IPS DF 6.9 (cell line): Measurements from ENCODE around the gene CEMIP2.
"Not testable (repeated sequence)": the region's sequence is repeated elsewhere in the genome, so short reads cannot be mapped to it uniquely, and the experiment has no call there.

Experiments
- DNase-seq: peaks from one replicate; pipeline ENCODE4 v3.0.0-alpha.2; 2013; ENCODE audit warnings: low read depth, low spot score
- H3K27ac ChIP-seq: one replicate; pipeline ENCODE4 v1.5.1; 2013; ENCODE audit warnings: low read length, control low read depth
- H3K27me3 ChIP-seq: 2 replicates; pipeline ENCODE4 v1.6.1; 2013; ENCODE audit warnings: mild to moderate bottlenecking, low read length; ENCODE audit not compliant: control insufficient read depth, insufficient read depth
- H3K36me3 ChIP-seq: 2 replicates; pipeline ENCODE4 v1.6.1; 2013; ENCODE audit warnings: low read length; ENCODE audit not compliant: control insufficient read depth, insufficient read depth
- H3K4me1 ChIP-seq: 2 replicates; pipeline ENCODE4 v1.6.1; 2013; ENCODE audit warnings: low read length; ENCODE audit not compliant: control insufficient read depth, insufficient read depth
- H3K4me3 ChIP-seq: 2 replicates; pipeline ENCODE4 v1.5.1; 2013; ENCODE audit warnings: mild to moderate bottlenecking, low read length
- H3K9me3 ChIP-seq: 2 replicates; pipeline ENCODE4 v1.6.1; 2013; ENCODE audit warnings: low read length, inconsistent platforms; ENCODE audit not compliant: control insufficient read depth, insufficient read depth
- WGBS: extraction: QIAGEN DNeasy Blood & Tissue Kit; methylation state at CpG from one replicate; pipeline ENCODE4 v1.1.7; 2013; ENCODE audit warnings: mixed read lengths, missing lambda C conversion rate; ENCODE audit not compliant: insufficient read length, insufficient coverage; 5-methylcytosine and 5-hydroxymethylcytosine counted together

CEMIP2 gene

DNA sequence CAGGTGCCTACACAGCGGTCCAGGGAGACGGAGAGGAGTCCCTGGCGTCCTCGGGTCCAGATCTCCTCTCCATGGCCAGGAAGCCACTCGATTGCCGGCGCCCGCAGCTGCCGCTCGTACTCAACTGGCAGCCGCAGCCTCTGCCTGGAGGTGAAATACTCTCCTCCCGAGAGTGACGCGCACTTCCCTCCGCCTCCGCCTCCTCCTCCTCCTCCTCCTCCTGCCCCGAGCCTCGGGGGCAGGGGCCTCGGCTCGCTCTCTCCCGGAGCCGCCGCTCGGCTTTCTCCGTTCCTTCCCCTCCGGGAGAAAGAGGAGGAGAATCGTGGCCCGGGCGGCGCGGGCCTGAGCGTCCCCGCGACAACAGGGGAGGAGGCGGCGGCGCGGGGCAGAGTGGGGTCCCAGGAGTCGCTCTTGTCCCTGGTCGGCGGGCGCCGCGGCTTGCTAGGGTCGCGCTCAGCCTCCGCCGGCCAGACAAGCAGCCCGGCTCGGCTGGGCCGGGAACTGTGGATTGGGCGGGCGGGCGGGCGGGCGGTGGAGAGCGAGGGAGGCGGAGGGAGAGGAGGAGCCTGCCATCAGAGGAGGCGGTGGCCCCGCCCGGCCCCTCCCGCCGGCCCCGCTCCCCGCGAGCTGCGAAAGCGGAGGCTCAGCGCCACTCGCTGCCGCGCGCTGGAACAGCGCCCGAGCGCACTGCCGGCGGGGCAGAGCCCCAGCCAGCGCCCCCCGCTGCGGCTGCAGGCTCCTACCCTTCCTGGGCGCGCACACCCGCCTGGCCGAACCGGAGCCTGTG, at the start of gene CEMIP2:
TSS of gene CEMIP2 (minus strand) at position 126 of the 787 bp plus-strand sequence. CDS start 18,140 bp downstream, outside the sequence.
- Histone ChIP-seq H3K4me3 (peak within 1 kb of the TSS; percentile 82), H3K27ac (no peak within 1 kb of the TSS), H3K27me3 (no peaks in the 10 kb centered on the region), H3K36me3 (no peaks in the 10 kb centered on the region), H3K4me1 (peaks cover 2% of the 10 kb centered on the region; the same call in 1 of the 2 replicates), H3K9me3 (no peaks in the 10 kb centered on the region)
- WGBS = no CpG with 5 or more reads among the region's 86 CpGs
- no peak for DNase-seq

GRCh38 chr9:71816916-71817451, 48.7 kb upstream of the CEMIP2 start:
- no peak for DNase-seq
- no CpG with 5 or more reads among the region's 9 CpGs for WGBS
- H3K4me3 ChIP-seq = no peak overlapping the region

DNA sequence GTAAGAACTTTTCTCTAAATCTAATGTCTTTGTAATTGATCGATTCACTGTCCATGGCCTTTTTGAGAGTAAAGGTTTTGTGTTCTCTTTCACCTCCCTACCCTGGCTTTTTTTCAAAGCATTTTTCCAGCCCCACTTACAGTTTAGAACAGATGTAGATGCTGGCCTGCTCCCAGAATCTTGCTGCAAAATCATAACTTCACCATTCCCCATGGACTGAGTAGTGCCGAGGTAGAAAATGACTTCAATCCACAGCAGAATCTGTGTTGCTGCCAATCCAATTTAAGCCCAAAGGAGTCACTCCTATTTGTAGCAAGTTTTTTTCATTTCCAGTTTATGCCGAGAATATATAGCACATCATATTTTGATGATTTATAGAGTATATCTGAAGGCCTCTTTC, 46.5 kb upstream of the CEMIP2 start:
- Histone ChIP-seq H3K27ac (no peak overlapping the region), H3K4me3 (no peak overlapping the region), H3K4me1 (peaks cover 2% of the 10 kb centered on the region; the same call in 1 of the 2 replicates), H3K36me3 (no peaks in the 10 kb centered on the region), H3K9me3 (no peaks in the 10 kb centered on the region), H3K27me3 (no peaks in the 10 kb centered on the region)
- WGBS = no CpG with 5 or more reads among the region's 3 CpGs
- no peak for DNase-seq

More at GRCh38 chr9:71816916-71817451, 48.7 kb upstream of the CEMIP2 start:
- H3K9me3 ChIP-seq = no peaks in the 10 kb centered on the region
- H3K4me1 ChIP-seq = peaks cover 2% of the 10 kb centered on the region; the same call in 1 of the 2 replicates
- H3K27ac ChIP-seq = no peak overlapping the region
- H3K36me3 ChIP-seq = no peaks in the 10 kb centered on the region
- H3K27me3 ChIP-seq = no peaks in the 10 kb centered on the region

GRCh38 chr9:71814226-71814625, 45.9 kb upstream of the CEMIP2 start:
- no CpG with 5 or more reads among the region's 3 CpGs for WGBS
- H3K27me3 ChIP-seq = no peaks in the 10 kb centered on the region
- DNase-seq = no peak

GRCh38 chr9:71812385-71812784, 44.1 kb upstream of the CEMIP2 start:
- Histone ChIP-seq H3K36me3 (no peaks in the 10 kb centered on the region), H3K9me3 (no peaks in the 10 kb centered on the region), H3K27me3 (no peaks in the 10 kb centered on the region), H3K4me3 (no peak overlapping the region), H3K4me1 (peaks cover 2% of the 10 kb centered on the region; the same call in 1 of the 2 replicates), H3K27ac (no peak overlapping the region)
- no CpG with 5 or more reads among the region's 4 CpGs for WGBS
- DNase-seq = no peak

More at GRCh38 chr9:71814226-71814625, 45.9 kb upstream of the CEMIP2 start:
- Histone ChIP-seq H3K4me3 (no peak overlapping the region), H3K36me3 (no peaks in the 10 kb centered on the region), H3K27ac (no peak overlapping the region), H3K4me1 (peaks cover 2% of the 10 kb centered on the region; the same call in 1 of the 2 replicates), H3K9me3 (no peaks in the 10 kb centered on the region)

DNA sequence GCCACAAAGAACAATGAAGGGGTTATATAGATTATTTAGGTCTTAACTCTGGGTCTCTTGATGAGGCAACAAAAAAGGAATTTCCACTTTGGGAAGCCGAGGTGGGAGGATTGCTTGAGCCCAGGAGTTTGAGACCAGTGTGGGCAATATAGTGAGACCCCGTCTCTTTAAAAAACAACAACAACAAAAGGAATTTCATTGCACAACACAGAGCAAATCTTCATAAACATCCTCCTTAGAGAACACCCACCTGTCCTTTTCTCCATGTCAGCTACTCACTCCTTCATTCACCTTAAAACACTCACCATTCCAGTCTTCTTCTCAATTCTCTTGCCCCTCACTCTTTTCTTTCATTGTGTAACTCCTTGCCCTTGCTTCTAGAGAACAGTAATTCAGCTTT, 39.8 kb upstream of the CEMIP2 start:
- no peak for DNase-seq
- no peaks in the 10 kb centered on the region for H3K27me3 ChIP-seq

GRCh38 chr9:71806901-71807307, 38.6 kb upstream of the CEMIP2 start:
- no peaks in the 10 kb centered on the region for H3K9me3 ChIP-seq
- H3K4me3 ChIP-seq = no peak overlapping the region
- H3K27ac ChIP-seq = no peak overlapping the region
- H3K27me3 ChIP-seq = no peaks in the 10 kb centered on the region
- H3K36me3 ChIP-seq = no peaks in the 10 kb centered on the region
- peak; percentile 63 for DNase-seq
- WGBS = no CpG with 5 or more reads among the region's 1 CpG
- 0 out of 2 replicates have a peak, but pooled peaks cover 2% of the 10 kb centered on the region for H3K4me1 ChIP-seq

More for the DNA sequence above, 39.8 kb upstream of the CEMIP2 start:
- H3K27ac ChIP-seq = no peak overlapping the region
- H3K9me3 ChIP-seq = no peaks in the 10 kb centered on the region
- no peak overlapping the region for H3K4me3 ChIP-seq
- peaks cover 4% of the 10 kb centered on the region; the same call in 1 of the 2 replicates for H3K4me1 ChIP-seq
- no CpG with 5 or more reads among the region's 2 CpGs for WGBS
- H3K36me3 ChIP-seq = no peaks in the 10 kb centered on the region

DNA sequence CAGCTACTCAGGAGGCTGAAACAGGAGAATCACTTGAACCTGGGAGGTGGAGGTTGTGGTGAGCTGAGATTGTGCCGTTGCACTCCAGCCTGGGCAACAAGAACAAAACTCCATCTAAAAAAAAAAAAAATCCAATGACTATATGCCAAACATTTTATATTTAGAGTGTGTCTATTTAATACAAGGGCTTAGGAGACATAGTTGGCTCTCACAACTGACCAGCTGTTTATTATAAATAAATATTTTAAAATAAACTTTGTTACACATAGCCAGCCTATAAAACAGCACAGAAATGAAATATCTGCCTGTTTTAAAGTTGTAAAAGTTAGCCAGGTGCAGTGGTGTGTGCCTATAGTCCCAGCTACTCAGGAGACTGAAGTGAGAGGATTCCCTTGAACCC, 36.8 kb upstream of the CEMIP2 start:
- not testable (repeated sequence) for H3K9me3 ChIP-seq, H3K4me1 ChIP-seq, H3K27me3 ChIP-seq, H3K27ac ChIP-seq, DNase-seq, H3K36me3 ChIP-seq, H3K4me3 ChIP-seq
- no CpG with 5 or more reads among the region's 1 CpG for WGBS

DNA sequence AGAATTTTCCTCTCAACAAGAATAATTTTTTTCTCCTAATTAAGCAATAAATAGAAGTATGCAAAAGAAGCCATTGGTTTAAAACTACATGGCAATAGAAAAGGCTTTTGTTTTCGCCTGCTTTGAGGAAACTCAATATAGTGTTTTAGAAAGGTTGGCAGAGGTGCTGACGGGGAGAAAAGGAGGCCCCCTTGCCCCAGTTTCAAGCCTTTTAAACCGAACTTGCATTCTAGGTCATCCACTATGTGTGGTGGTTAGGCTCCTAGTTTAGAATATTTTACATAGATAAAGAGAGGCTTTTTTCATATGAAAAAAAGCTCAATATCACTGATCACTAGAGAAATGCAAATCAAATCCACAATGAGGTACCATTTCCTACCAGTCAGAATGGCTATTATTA, 33.5 kb upstream of the CEMIP2 start:
- DNase-seq = no peak
- H3K4me3 ChIP-seq = no peak overlapping the region
- no peaks in the 10 kb centered on the region for H3K27me3 ChIP-seq
- H3K4me1 ChIP-seq = no peaks in the 10 kb centered on the region
- H3K27ac ChIP-seq = no peak overlapping the region
- no CpG with 5 or more reads among the region's 3 CpGs for WGBS
- no peaks in the 10 kb centered on the region for H3K36me3 ChIP-seq
- no peaks in the 10 kb centered on the region for H3K9me3 ChIP-seq

GRCh38 chr9:71797266-71797665, 29.0 kb upstream of the CEMIP2 start:
- Histone ChIP-seq H3K4me3 (no peak overlapping the region), H3K27me3 (no peaks in the 10 kb centered on the region), H3K27ac (no peak overlapping the region), H3K4me1 (no peaks in the 10 kb centered on the region), H3K36me3 (no peaks in the 10 kb centered on the region), H3K9me3 (no peaks in the 10 kb centered on the region)
- DNase-seq = no peak
- WGBS = no CpG with 5 or more reads among the region's 1 CpG
